Hematopoietic multipotent progenitor cell (in vitro differentiated cells): ENCODE data around the gene TMCC2. TPM values are rescaled to one million over a fixed set of nuclear protein-coding genes. Genes with fewer than 3 reads are reported as not detected.

ENCODE experiments used
- DNase-seq, 3 donors: peaks; one replicate each; pipeline ENCODE4 v3.0.0-alpha.2; 2011 to 2015; ENCODE audit warnings: low read depth in 2 of 3, low spot score in 2 of 3
- total RNA-seq: library from RNA; depleted of rRNA; stranded (reverse); fragments of >200 nt; gene quantifications from one replicate; pipeline ENCODE4 v1.2.3, GENCODE V29; 2012

The TMCC2 gene
- total RNA-seq, 1 donor = 8.6 TPM

DNA sequence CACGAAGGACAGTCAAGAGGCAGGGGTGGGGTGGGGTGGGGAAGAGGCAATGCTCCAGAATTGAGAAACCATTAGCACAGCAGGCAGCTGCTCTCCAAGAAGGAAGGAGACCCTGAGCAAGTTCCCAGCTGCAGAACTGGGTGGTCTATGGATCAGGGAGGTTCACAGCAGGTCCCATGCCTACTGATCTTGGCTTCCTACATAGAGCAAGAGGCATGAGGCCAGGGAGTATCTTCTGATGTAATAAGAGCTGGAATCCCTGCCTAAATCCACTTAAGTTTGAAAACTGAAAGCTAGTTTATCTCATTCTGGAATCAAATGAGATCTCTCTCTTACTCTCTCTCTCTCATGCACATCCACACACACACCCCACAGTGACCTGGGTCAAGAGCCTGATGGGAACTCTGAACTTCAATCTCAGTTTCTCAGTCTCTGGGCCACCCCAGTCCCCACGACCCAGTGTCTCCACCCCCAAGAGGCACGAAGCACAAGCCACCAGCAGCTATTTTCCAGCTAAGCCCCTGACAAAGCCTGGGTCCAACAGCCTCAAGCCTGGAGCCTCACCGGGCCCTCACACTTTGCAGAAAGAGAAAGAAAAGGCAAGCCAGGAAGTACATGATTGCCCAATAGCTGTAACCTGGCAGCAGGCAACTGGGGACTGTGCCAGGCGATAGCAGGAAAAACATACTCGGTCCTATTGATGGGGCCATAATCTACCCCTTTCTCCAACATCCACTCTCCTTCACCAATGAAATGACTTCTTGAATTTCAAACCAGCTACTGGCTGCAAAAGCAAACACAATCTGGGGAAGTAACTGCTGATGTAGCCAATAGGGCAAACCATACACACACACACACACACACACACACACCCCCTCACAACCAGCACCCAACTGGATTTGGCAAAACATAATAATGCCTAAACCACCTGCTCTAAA is 91.6 kb downstream of the TMCC2 start:
- peak in 2 of 3 donors; percentile 51 to 77 for DNase-seq

DNA sequence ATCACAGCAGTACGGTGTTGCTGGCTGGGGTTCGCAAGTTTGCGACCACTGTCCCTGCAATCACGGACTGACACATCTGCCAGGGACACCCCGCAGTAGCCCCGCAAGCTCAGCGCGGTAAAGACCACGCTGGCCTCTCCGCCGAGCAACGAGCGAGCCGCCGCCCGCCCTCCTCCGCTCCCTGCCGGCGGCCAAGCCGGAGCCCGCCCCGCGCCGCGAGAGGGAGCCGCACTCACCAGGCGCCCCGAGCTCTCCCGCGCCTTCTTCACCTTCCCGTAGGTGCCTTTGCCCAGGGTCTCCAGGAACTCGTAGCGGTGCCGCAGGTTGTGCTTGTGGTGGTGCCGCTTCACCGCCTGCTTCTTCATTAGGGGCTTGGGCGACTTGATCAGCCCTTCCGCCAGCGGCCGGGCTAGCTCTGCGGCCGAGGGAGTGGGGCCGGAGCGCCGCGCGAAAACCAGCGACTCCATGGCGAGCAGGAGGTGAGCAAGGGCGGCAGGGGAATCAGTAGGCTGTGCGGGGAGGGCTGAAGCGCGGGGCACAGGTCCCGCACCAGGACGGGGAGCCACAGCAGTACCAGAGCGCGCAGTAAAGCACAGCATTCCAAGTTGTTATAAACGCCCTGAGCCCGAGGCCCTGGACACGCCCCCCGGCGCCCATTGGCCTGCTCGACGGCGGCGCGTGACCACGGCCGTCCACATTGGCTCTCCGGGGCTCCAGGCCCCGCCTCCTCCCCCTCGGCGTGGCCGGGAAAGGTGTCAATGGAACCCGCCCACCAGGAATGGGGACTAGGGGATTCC is 93.6 kb downstream of the TMCC2 start, which contains the start of gene NUAK2:
Gene NUAK2 (minus strand): TSS at position 584 of the 797 bp plus-strand sequence. CDS start 117 bp downstream, at position 467.
- peak; percentile 53 to 71 (median 66) for DNase-seq

DNA sequence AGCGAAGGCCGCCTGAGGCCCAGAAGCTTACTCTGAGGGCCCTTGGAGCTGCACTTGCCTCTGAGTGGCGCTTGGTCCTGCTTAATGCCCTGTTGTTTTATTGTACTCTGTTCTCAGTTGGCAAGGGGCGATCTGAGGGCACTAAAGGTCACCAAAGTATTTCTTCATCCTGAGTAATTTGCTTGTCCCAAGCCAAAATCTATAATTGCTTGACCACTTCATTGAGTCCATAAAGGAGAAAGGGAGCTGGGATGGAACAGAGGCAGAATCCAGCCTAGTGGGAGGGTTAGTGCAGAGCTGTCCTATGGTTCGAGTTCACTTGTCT is 94.2 kb downstream of the TMCC2 start:
- DNase-seq = no peak

Other genes starting within 250 kb of the TMCC2 start
- gene CNTN2, start 184.7 kb upstream of the TMCC2 start, total RNA-seq = under 0.01 TPM
- gene TMEM81, start 143.5 kb upstream of the TMCC2 start, total RNA-seq = 0.54 TPM
- gene RBBP5, start 106.0 kb upstream of the TMCC2 start, total RNA-seq = 8.6 TPM
- 10.5 TPM for gene DSTYK, start 16.2 kb upstream of the TMCC2 start, total RNA-seq
- 1.3 TPM for gene NUAK2, start 93.8 kb downstream of the TMCC2 start, total RNA-seq
- gene KLHDC8A, start 129.0 kb downstream of the TMCC2 start, total RNA-seq = under 0.01 TPM
- gene LEMD1, start 194.1 kb downstream of the TMCC2 start, total RNA-seq = not detected
- gene BLACAT1, start 228.1 kb downstream of the TMCC2 start, total RNA-seq = not detected